ENCODE results near the gene PNPLA7.

DNA sequence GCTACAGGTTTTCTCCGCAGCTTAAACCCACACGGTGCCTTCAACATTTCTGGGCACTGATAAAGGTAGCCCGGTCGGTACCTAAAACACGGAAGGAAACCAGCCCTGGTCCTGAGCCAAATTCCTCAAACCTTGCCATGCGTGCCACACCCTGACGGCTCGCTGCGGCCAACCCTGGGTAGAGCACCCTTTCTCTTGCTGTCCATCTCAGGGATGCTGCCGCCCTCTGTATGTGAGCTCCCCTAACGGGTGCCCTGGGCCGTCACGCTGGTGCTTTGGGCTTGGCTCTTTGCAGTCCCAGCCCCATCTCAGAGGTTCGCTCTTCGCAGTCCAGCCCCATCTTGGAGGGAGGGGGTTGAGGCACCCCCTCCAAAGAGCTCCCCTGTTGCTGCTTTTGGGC, 43.9 kb downstream of the PNPLA7 start:
- TF ChIP-seq MAZ (IDR thresholded peaks at IDR 0.05; ENCODE audit: borderline replicate concordance, low read depth, low read length): no peak
- TF ChIP-seq MXI1 (IDR thresholded peaks at IDR 0.05; ENCODE audit: borderline replicate concordance, low read depth, low read length): no peak
- TF ChIP-seq, protein P1, sequence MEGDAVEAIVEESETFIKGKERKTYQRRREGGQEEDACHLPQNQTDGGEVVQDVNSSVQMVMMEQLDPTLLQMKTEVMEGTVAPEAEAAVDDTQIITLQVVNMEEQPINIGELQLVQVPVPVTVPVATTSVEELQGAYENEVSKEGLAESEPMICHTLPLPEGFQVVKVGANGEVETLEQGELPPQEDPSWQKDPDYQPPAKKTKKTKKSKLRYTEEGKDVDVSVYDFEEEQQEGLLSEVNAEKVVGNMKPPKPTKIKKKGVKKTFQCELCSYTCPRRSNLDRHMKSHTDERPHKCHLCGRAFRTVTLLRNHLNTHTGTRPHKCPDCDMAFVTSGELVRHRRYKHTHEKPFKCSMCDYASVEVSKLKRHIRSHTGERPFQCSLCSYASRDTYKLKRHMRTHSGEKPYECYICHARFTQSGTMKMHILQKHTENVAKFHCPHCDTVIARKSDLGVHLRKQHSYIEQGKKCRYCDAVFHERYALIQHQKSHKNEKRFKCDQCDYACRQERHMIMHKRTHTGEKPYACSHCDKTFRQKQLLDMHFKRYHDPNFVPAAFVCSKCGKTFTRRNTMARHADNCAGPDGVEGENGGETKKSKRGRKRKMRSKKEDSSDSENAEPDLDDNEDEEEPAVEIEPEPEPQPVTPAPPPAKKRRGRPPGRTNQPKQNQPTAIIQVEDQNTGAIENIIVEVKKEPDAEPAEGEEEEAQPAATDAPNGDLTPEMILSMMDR (conservative IDR thresholded peaks at IDR 0.05; ENCODE audit: low read depth, low read length): no peak
- TF ChIP-seq CEBPB (IDR thresholded peaks at IDR 0.05; ENCODE audit: low read depth, low read length): no peak
- no peak for TF ChIP-seq BHLHE40 (IDR thresholded peaks at IDR 0.05; ENCODE audit: low read depth, low read length)
- TF ChIP-seq POLR2A (IDR thresholded peaks at IDR 0.05; ENCODE audit: low read depth, low read length): no peak
- TF ChIP-seq RCOR1 (IDR thresholded peaks at IDR 0.05; ENCODE audit: insufficient replicate concordance, low read length): no peak
- TF ChIP-seq RFX5 (IDR thresholded peaks at IDR 0.05; ENCODE audit: low read depth, low read length): no peak
- no peak for TF ChIP-seq NFE2L2 (IDR thresholded peaks at IDR 0.05; ENCODE audit: low read depth, low read length)
- TF ChIP-seq, protein P2, sequence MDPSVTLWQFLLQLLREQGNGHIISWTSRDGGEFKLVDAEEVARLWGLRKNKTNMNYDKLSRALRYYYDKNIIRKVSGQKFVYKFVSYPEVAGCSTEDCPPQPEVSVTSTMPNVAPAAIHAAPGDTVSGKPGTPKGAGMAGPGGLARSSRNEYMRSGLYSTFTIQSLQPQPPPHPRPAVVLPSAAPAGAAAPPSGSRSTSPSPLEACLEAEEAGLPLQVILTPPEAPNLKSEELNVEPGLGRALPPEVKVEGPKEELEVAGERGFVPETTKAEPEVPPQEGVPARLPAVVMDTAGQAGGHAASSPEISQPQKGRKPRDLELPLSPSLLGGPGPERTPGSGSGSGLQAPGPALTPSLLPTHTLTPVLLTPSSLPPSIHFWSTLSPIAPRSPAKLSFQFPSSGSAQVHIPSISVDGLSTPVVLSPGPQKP (IDR thresholded peaks at IDR 0.05; ENCODE audit: borderline replicate concordance, low read depth, low read length): no peak

All from IMR-90 (cell line).